H1 (cell line): ENCODE measurements around the gene HOXB7. TPM values are rescaled to one million over a fixed set of nuclear protein-coding genes. Genes with fewer than 3 reads are reported as not detected.
A peak's percentile ranks its signal among the peaks of the same experiment; 100 is the strongest.

ENCODE experiments used
- ATF3 ChIP-seq: IDR thresholded peaks from 2 replicates; pipeline ENCODE4 v1.6.1; 2011; ENCODE audit warnings: low read depth, mild to moderate bottlenecking, low read length; ENCODE audit not compliant: insufficient read depth
- BACH1 ChIP-seq: IDR thresholded peaks from 2 replicates; pipeline ENCODE4 v1.6.1; 2012; ENCODE audit warnings: low read length, improper control_type of control experiment
- CBX5 ChIP-seq: fragments of 300-800, 300-1000 bp; sonication (generic); IDR thresholded peaks from 2 replicates; pipeline ENCODE4 v1.7.1; 2016; ENCODE audit warnings: antibody characterized with exemption, low read length, low read depth
- CBX8 ChIP-seq: fragments of 300-800, 300-1000 bp; sonication (generic); IDR thresholded peaks from 2 replicates; pipeline ENCODE4 v1.7.1; 2016; ENCODE audit warnings: low read depth, low read length, borderline replicate concordance
- CEBPB ChIP-seq: IDR thresholded peaks from 2 replicates; pipeline ENCODE4 v1.6.1; 2012; ENCODE audit warnings: low read depth, low read length
- CTCF ChIP-seq, 3 experiments: IDR thresholded peaks; 1 replicate in 2 of 3; 2 replicates in 1 of 3; pipeline versions ENCODE4 v1.5.1 to v1.6.1; 2011; ENCODE audit warnings: low read length in 3 of 3, mild to moderate bottlenecking in 3 of 3, inconsistent platforms in 2 of 3, low read depth in 1 of 3, moderate library complexity in 1 of 3; ENCODE audit not compliant: insufficient read depth in 1 of 3; ENCODE audit errors: control extremely low read depth in 1 of 3
- EZH2 ChIP-seq: fragments of 200-600 bp; sonication (generic); IDR thresholded peaks from 2 replicates; pipeline ENCODE4 v1.7.1; 2012; ENCODE audit warnings: low read depth, mild to moderate bottlenecking, moderate library complexity, low read length, inconsistent platforms; ENCODE audit not compliant: severe bottlenecking
- GABPA ChIP-seq: IDR thresholded peaks from 2 replicates; pipeline ENCODE4 v1.6.1; 2011; ENCODE audit warnings: mild to moderate bottlenecking, low read length, moderate library complexity, borderline replicate concordance; ENCODE audit not compliant: insufficient read depth
- GTF2F1 ChIP-seq: IDR thresholded peaks from 2 replicates; pipeline ENCODE4 v1.6.1; 2012; ENCODE audit warnings: low read depth, low read length, improper control_type of control experiment, borderline replicate concordance
- HDAC2 ChIP-seq, 2 experiments: fragments of 300-600 bp in 1 of 2; sonication (generic) in 1 of 2; IDR thresholded peaks; 2 replicates each; pipeline ENCODE4 v1.6.1; 2011 to 2012; ENCODE audit warnings: low read depth in 2 of 2, low read length in 2 of 2, mild to moderate bottlenecking in 2 of 2, moderate library complexity in 2 of 2, borderline replicate concordance in 1 of 2, inconsistent platforms in 1 of 2
- JUND ChIP-seq: IDR thresholded peaks from 2 replicates; pipeline ENCODE4 v1.6.1; 2011; ENCODE audit warnings: mild to moderate bottlenecking, improper control_type of control experiment, low read length
- PHF8 ChIP-seq: fragments of 200-600 bp; sonication (generic); conservative IDR thresholded peaks from 2 replicates; pipeline ENCODE4 v1.7.1; 2012; ENCODE audit warnings: low read depth, mild to moderate bottlenecking, inconsistent platforms, low read length, moderate library complexity
- POU5F1 ChIP-seq: IDR thresholded peaks from 2 replicates; pipeline ENCODE4 v1.6.1; 2011; ENCODE audit warnings: low read depth, mild to moderate bottlenecking, low read length, moderate library complexity
- RAD21 ChIP-seq, 2 experiments: IDR thresholded peaks in 1 of 2; conservative IDR thresholded peaks in 1 of 2; 2 replicates each; pipeline ENCODE4 v1.6.1; 2011; ENCODE audit warnings: low read depth in 2 of 2, low read length in 2 of 2, improper control_type of control experiment in 1 of 2, inconsistent platforms in 1 of 2, mild to moderate bottlenecking in 1 of 2, moderate library complexity in 1 of 2
- SAP30 ChIP-seq: fragments of 300-600 bp; sonication (generic); IDR thresholded peaks from 2 replicates; pipeline ENCODE4 v1.7.1; 2012; ENCODE audit warnings: low read length, moderate library complexity, mild to moderate bottlenecking, inconsistent platforms; ENCODE audit not compliant: insufficient read depth, insufficient replicate concordance
- SIN3A ChIP-seq, 2 experiments: IDR thresholded peaks in 1 of 2; conservative IDR thresholded peaks in 1 of 2; 2 replicates each; pipeline ENCODE4 v1.6.1; 2011 to 2012; ENCODE audit warnings: low read length in 2 of 2, improper control_type of control experiment in 1 of 2, low read depth in 1 of 2, mild to moderate bottlenecking in 1 of 2
- SUZ12 ChIP-seq: fragments of 200-600 bp; sonication (generic); IDR thresholded peaks from 2 replicates; pipeline ENCODE4 v1.6.1; 2012; ENCODE audit warnings: mild to moderate bottlenecking, inconsistent platforms, low read length, moderate library complexity, mixed read lengths
- TAF1 ChIP-seq: IDR thresholded peaks from 2 replicates; pipeline ENCODE4 v1.6.1; 2011; ENCODE audit warnings: mild to moderate bottlenecking, low read depth, low read length
- YY1 ChIP-seq: IDR thresholded peaks from 2 replicates; pipeline ENCODE4 v1.6.1; 2011; ENCODE audit warnings: low read depth, mild to moderate bottlenecking, low read length
- ZNF274 ChIP-seq: IDR thresholded peaks from 2 replicates; pipeline ENCODE4 v1.7.0; 2012; ENCODE audit warnings: low read length, borderline replicate concordance; ENCODE audit errors: extremely low read depth
- polyA plus RNA-seq, 7 experiments: library from polyadenylated mRNA; depleted of rRNA in 3 of 7; stranded (reverse) in 5 of 7; unstranded in 2 of 7; fragments of >200 nt in 5 of 7; fragments of 200-250 nt in 2 of 7; gene quantifications; 1 replicate in 5 of 7; 2 replicates in 1 of 7; 4 replicates in 1 of 7; pipeline versions ENCODE4 v1.2.1 to v1.2.3, GENCODE V29; 2011 to 2013; ENCODE audit warnings: missing spikeins in 2 of 7, mixed read lengths in 2 of 7
- total RNA-seq: library from RNA; stranded (reverse); fragmentation: NEBNext Ultra II Directional; extraction: Animal tissue kit (Norgen Biotek cat#: 25700); gene quantifications from 2 replicates; pipeline ENCODE4 v1.2.1, GENCODE V29; 2021

The HOXB7 gene
- total and polyA plus RNA-seq, 2 of the 8 experiments (the other 6 are each of a cell fraction or from before 2014, with no cell fraction given), result not detected

- TF ChIP-seq CTCF (IDR thresholded peaks at IDR 0.05; ENCODE audit: control extremely low read depth in 1 of 3, insufficient read depth in 1 of 3, low read depth in 1 of 3, low read length in 3 of 3) (no peak), EZH2 (peak; percentile 96), ATF3 (no peak), BACH1 (no peak), TAF1 (no peak), PHF8 (no peak), ZNF274 (no peak), SIN3A (conservative IDR thresholded peaks at IDR 0.05 in 1 of 2, IDR thresholded peaks at IDR 0.05 in 1 of 2; ENCODE audit: low read depth in 1 of 2, low read length in 2 of 2) (no peak), CBX5 (no peak), POU5F1 (no peak), JUND (no peak), GTF2F1 (no peak), YY1 (no peak), GABPA (0 out of 2 replicates have a peak, but pooled peaks have one; percentile 15), CEBPB (no peak), SUZ12 (peak; percentile 98), CBX8 (peak; percentile 96), SAP30 (no peak), HDAC2 (IDR thresholded peaks at IDR 0.05; ENCODE audit: borderline replicate concordance in 1 of 2, low read depth in 2 of 2, low read length in 2 of 2) (no peak), RAD21 (IDR thresholded peaks at IDR 0.05 in 1 of 2, conservative IDR thresholded peaks at IDR 0.05 in 1 of 2; ENCODE audit: low read depth in 2 of 2, low read length in 2 of 2) (no peak)
These were observed 6.8 kb upstream of the HOXB7 start (continued) for GRCh38 chr17:48617471-48618255.
